GM23338 (cell line): ENCODE results near the gene MAP3K21. TPM values are rescaled to one million over a fixed set of nuclear protein-coding genes. Genes with fewer than 3 reads are reported as not detected.

Experiments used
- ATAC-seq: fragments of 200-7000 bp; cut with Tn5 transposase; 3 replicates; pipeline ENCODE4 v1.9.1; 2020
- DNase-seq: peaks from one replicate; pipeline ENCODE4 v3.0.0-alpha.2; 2015; ENCODE audit warnings: low spot score
- H2AFZ ChIP-seq: fragments of 200-600 bp; sonication (generic); 2 replicates; pipeline ENCODE4 v1.8.0; 2016; ENCODE audit warnings: antibody characterized with exemption, mild to moderate bottlenecking, moderate library complexity
- H3F3A ChIP-seq: fragments of 200-600 bp; sonication (generic); replicated peaks from 2 replicates; pipeline ENCODE4 v1.8.0; 2017; ENCODE audit warnings: antibody characterized with exemption, mixed run types, low read depth
- H3K27ac ChIP-seq: fragments of 200-600 bp; sonication (generic); 2 replicates; pipeline ENCODE4 v1.6.1; 2016; ENCODE audit warnings: low read depth
- H3K27me3 ChIP-seq: fragments of 200-600 bp; sonication (generic); 2 replicates; pipeline ENCODE4 v1.8.0; 2016; ENCODE audit warnings: mild to moderate bottlenecking, mixed run types, moderate library complexity; ENCODE audit not compliant: insufficient read depth
- H3K36me3 ChIP-seq: fragments of 200-600 bp; sonication (generic); 2 replicates; pipeline ENCODE4 v1.8.0; 2016; ENCODE audit warnings: mild to moderate bottlenecking; ENCODE audit not compliant: insufficient read depth
- H3K4me1 ChIP-seq: fragments of 200-600 bp; sonication (generic); 2 replicates; pipeline ENCODE4 v1.8.0; 2016; ENCODE audit warnings: mild to moderate bottlenecking, moderate library complexity; ENCODE audit not compliant: insufficient read depth
- H3K4me2 ChIP-seq: fragments of 200-600 bp; sonication (generic); 2 replicates; pipeline ENCODE4 v1.7.1; 2017; ENCODE audit warnings: mixed run types
- H3K4me3 ChIP-seq: fragments of 200-600 bp; sonication (generic); 2 replicates; pipeline ENCODE4 v1.6.1; 2016; ENCODE audit warnings: mixed run types
- H3K79me2 ChIP-seq: fragments of 200-600 bp; sonication (generic); replicated peaks from 2 replicates; pipeline ENCODE4 v1.8.0; 2017; ENCODE audit warnings: mild to moderate bottlenecking; ENCODE audit not compliant: insufficient read depth
- H3K9me2 ChIP-seq: fragments of 200-600 bp; sonication (generic); 2 replicates; pipeline ENCODE4 v1.8.0; 2017; ENCODE audit not compliant: insufficient read depth
- H4K20me1 ChIP-seq: fragments of 200-600 bp; sonication (generic); replicated peaks from 2 replicates; pipeline ENCODE4 v1.8.0; 2017; ENCODE audit warnings: mild to moderate bottlenecking; ENCODE audit not compliant: insufficient read depth
- H3K27ac Mint-ChIP-seq: 2 replicates; pipeline ENCODE4 v1.8.0; 2020; ENCODE audit warnings: inconsistent platforms, mild to moderate bottlenecking, moderate library complexity, mixed read lengths
- H3K27me3 Mint-ChIP-seq: 3 replicates; pipeline ENCODE4 v1.8.0; 2022; ENCODE audit warnings: low read depth, mild to moderate bottlenecking, moderate library complexity, mixed read lengths, inconsistent platforms; ENCODE audit not compliant: insufficient read depth, poor library complexity
- H3K36me3 Mint-ChIP-seq: 3 replicates; pipeline ENCODE4 v1.8.0; 2021; ENCODE audit warnings: low read depth, mild to moderate bottlenecking, inconsistent platforms, moderate library complexity, mixed read lengths
- H3K4me1 Mint-ChIP-seq: 3 replicates; pipeline ENCODE4 v1.8.0; 2020; ENCODE audit warnings: mild to moderate bottlenecking, inconsistent platforms, mixed read lengths
- H3K4me3 Mint-ChIP-seq: 3 replicates; pipeline ENCODE4 v1.8.0; 2021; ENCODE audit warnings: moderate library complexity, mild to moderate bottlenecking, inconsistent platforms, mixed read lengths
- H3K9me3 Mint-ChIP-seq: 3 replicates; pipeline ENCODE4 v1.8.0; 2020; ENCODE audit warnings: moderate library complexity, mild to moderate bottlenecking, inconsistent platforms, mixed read lengths
- CREB1 ChIP-seq: fragments of 250-450 bp; sonication (Bioruptor Pico); IDR thresholded peaks from 2 replicates; pipeline ENCODE4 v1.5.0; 2020; ENCODE audit warnings: low read depth, mild to moderate bottlenecking, moderate library complexity
- EZH2phosphoT487 ChIP-seq: fragments of 200-600 bp; sonication (generic); IDR thresholded peaks from one replicate; pipeline ENCODE4 v1.8.1; 2018; ENCODE audit warnings: antibody characterized with exemption; ENCODE audit not compliant: unreplicated experiment
- JUNB ChIP-seq: IDR thresholded peaks from one replicate; pipeline ENCODE4 v1.6.1; 2016; ENCODE audit warnings: antibody characterized with exemption; ENCODE audit not compliant: unreplicated experiment
- NANOG ChIP-seq: IDR thresholded peaks from 2 replicates; pipeline ENCODE4 v1.6.1; 2016; ENCODE audit warnings: antibody characterized with exemption, borderline replicate concordance
- REST ChIP-seq: IDR thresholded peaks from one replicate; pipeline ENCODE4 v1.6.1; 2018; ENCODE audit warnings: antibody characterized with exemption; ENCODE audit not compliant: unreplicated experiment
- ZNF331 ChIP-seq: fragments of 250-450 bp; sonication (Bioruptor Pico); IDR thresholded peaks from 2 replicates; pipeline ENCODE4 v1.5.0; 2020; ENCODE audit warnings: low read depth, mild to moderate bottlenecking, moderate library complexity
- polyA plus RNA-seq: library from polyadenylated mRNA; unstranded; fragments of >200 nt; fragmentation: Nextera tagmentation; extraction: Ambion mirVana; gene quantifications from 2 replicates; pipeline ENCODE4 v1.2.1, GENCODE V29; 2016
- total RNA-seq: library from RNA; depleted of rRNA; stranded (reverse); fragments of >200 nt; shearing (Covaris generic); gene quantifications from 2 replicates; pipeline ENCODE4 v1.2.3, GENCODE V29; 2014
- TF ChIP-seq, protein P1 (sequence below), 2 experiments: fragments of 200-600 bp in 1 of 2; sonication (generic) in 1 of 2; conservative IDR thresholded peaks; 2 replicates each; pipeline versions ENCODE4 v1.5.1 to v1.6.1; 2016 to 2017; ENCODE audit warnings: antibody characterized with exemption in 2 of 2, low read depth in 2 of 2, mild to moderate bottlenecking in 2 of 2, moderate library complexity in 1 of 2

Gene MAP3K21
- total and polyA plus RNA-seq, 2 experiments from 2014 or later, result 11.7 to 40.1 TPM

GRCh38 chr1:233326811-233327650 lies 493 bp upstream of the MAP3K21 start:
- Mint-ChIP-seq H3K4me1 (peaks cover 31% of the 10 kb centered on the region), H3K27me3 (peaks cover 11% of the 10 kb centered on the region), H3K27ac (no peak overlapping the region), H3K36me3 (no peaks in the 10 kb centered on the region; the same call in 2 of the 3 replicates), H3K9me3 (peaks cover 4% of the 10 kb centered on the region; the same call in 2 of the 3 replicates), H3K4me3 (peak overlapping the region; percentile 84)
- peaks cover 33% of the 10 kb centered on the region for H3K79me2 ChIP-seq
- H3K27me3 ChIP-seq, result peaks cover 26% of the 10 kb centered on the region
- TF ChIP-seq EZH2phosphoT487, result no peak
- no peak for TF ChIP-seq ZNF331 (CRISPR knock-in tag)
- TF ChIP-seq NANOG, result no peak
- no peak for TF ChIP-seq CREB1
- TF ChIP-seq JUNB, result no peak
- TF ChIP-seq, protein P1, sequence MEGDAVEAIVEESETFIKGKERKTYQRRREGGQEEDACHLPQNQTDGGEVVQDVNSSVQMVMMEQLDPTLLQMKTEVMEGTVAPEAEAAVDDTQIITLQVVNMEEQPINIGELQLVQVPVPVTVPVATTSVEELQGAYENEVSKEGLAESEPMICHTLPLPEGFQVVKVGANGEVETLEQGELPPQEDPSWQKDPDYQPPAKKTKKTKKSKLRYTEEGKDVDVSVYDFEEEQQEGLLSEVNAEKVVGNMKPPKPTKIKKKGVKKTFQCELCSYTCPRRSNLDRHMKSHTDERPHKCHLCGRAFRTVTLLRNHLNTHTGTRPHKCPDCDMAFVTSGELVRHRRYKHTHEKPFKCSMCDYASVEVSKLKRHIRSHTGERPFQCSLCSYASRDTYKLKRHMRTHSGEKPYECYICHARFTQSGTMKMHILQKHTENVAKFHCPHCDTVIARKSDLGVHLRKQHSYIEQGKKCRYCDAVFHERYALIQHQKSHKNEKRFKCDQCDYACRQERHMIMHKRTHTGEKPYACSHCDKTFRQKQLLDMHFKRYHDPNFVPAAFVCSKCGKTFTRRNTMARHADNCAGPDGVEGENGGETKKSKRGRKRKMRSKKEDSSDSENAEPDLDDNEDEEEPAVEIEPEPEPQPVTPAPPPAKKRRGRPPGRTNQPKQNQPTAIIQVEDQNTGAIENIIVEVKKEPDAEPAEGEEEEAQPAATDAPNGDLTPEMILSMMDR (conservative IDR thresholded peaks at IDR 0.05; ENCODE audit: low read depth in 2 of 2), result no peak
- H2AFZ ChIP-seq, result peak overlapping the region; percentile 99
- no peaks in the 10 kb centered on the region for H3F3A ChIP-seq
- peaks cover 18% of the 10 kb centered on the region for H4K20me1 ChIP-seq
- ATAC-seq, result peak; percentile 85
- H3K27ac ChIP-seq, result no peak overlapping the region
- peaks cover 25% of the 10 kb centered on the region for H3K4me1 ChIP-seq
- peak overlapping the region; percentile 79 for H3K4me3 ChIP-seq
- no peaks in the 10 kb centered on the region for H3K9me2 ChIP-seq
- H3K36me3 ChIP-seq, result no peaks in the 10 kb centered on the region
- H3K4me2 ChIP-seq, result peak overlapping the region; percentile 86
- DNase-seq, result peak; percentile 98

DNA sequence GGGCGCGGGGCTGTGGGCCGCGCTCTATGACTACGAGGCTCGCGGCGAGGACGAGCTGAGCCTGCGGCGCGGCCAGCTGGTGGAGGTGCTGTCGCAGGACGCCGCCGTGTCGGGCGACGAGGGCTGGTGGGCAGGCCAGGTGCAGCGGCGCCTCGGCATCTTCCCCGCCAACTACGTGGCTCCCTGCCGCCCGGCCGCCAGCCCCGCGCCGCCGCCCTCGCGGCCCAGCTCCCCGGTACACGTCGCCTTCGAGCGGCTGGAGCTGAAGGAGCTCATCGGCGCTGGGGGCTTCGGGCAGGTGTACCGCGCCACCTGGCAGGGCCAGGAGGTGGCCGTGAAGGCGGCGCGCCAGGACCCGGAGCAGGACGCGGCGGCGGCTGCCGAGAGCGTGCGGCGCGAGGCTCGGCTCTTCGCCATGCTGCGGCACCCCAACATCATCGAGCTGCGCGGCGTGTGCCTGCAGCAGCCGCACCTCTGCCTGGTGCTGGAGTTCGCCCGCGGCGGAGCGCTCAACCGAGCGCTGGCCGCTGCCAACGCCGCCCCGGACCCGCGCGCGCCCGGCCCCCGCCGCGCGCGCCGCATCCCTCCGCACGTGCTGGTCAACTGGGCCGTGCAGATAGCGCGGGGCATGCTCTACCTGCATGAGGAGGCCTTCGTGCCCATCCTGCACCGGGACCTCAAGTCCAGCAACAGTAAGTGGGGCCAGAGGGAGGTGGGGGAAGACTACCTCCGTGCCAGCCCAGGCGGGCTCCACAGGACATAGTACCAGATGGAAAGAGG lies 808 bp downstream of the MAP3K21 start:
- Histone ChIP-seq H3K9me2 (no peaks in the 10 kb centered on the region), H3F3A (no peaks in the 10 kb centered on the region), H3K4me3 (peak overlapping the region; percentile 62), H2AFZ (peak overlapping the region; percentile 89; the same call in 1 of the 2 replicates), H3K36me3 (no peaks in the 10 kb centered on the region), H3K27ac (no peak overlapping the region), H3K27me3 (peaks cover 26% of the 10 kb centered on the region), H3K4me2 (peak overlapping the region; percentile 95), H4K20me1 (peaks cover 21% of the 10 kb centered on the region), H3K4me1 (peaks cover 29% of the 10 kb centered on the region), H3K79me2 (peaks cover 46% of the 10 kb centered on the region)
- Mint-ChIP-seq H3K9me3 (peaks cover 4% of the 10 kb centered on the region; the same call in 2 of the 3 replicates), H3K4me3 (peak overlapping the region; percentile 81), H3K36me3 (no peaks in the 10 kb centered on the region; the same call in 2 of the 3 replicates), H3K27me3 (peaks cover 11% of the 10 kb centered on the region), H3K4me1 (peaks cover 35% of the 10 kb centered on the region), H3K27ac (no peak overlapping the region)
- DNase-seq, result peak; percentile 65
- ATAC-seq, result peak; percentile 31
- TF ChIP-seq REST (no peak), ZNF331 (CRISPR knock-in tag) (no peak), JUNB (no peak)
